Melanocyte of skin (primary cell): Measurements from ENCODE around the gene BRPF1. TPM values are rescaled to one million over a fixed set of nuclear protein-coding genes. Genes with fewer than 3 reads are reported as not detected.

Experiments used
- total RNA-seq, 2 donors: library from RNA; depleted of rRNA; stranded (reverse); fragments of >200 nt; gene quantifications; 2 replicates each; pipeline ENCODE4 v1.2.3, GENCODE V29; 2012

The BRPF1 gene, protein sequence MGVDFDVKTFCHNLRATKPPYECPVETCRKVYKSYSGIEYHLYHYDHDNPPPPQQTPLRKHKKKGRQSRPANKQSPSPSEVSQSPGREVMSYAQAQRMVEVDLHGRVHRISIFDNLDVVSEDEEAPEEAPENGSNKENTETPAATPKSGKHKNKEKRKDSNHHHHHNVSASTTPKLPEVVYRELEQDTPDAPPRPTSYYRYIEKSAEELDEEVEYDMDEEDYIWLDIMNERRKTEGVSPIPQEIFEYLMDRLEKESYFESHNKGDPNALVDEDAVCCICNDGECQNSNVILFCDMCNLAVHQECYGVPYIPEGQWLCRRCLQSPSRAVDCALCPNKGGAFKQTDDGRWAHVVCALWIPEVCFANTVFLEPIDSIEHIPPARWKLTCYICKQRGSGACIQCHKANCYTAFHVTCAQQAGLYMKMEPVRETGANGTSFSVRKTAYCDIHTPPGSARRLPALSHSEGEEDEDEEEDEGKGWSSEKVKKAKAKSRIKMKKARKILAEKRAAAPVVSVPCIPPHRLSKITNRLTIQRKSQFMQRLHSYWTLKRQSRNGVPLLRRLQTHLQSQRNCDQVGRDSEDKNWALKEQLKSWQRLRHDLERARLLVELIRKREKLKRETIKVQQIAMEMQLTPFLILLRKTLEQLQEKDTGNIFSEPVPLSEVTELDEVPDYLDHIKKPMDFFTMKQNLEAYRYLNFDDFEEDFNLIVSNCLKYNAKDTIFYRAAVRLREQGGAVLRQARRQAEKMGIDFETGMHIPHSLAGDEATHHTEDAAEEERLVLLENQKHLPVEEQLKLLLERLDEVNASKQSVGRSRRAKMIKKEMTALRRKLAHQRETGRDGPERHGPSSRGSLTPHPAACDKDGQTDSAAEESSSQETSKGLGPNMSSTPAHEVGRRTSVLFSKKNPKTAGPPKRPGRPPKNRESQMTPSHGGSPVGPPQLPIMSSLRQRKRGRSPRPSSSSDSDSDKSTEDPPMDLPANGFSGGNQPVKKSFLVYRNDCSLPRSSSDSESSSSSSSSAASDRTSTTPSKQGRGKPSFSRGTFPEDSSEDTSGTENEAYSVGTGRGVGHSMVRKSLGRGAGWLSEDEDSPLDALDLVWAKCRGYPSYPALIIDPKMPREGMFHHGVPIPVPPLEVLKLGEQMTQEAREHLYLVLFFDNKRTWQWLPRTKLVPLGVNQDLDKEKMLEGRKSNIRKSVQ (N-terminal part only)
- total RNA-seq: 10 to 100 TPM; 14.1 to 19.6 TPM

DNA sequence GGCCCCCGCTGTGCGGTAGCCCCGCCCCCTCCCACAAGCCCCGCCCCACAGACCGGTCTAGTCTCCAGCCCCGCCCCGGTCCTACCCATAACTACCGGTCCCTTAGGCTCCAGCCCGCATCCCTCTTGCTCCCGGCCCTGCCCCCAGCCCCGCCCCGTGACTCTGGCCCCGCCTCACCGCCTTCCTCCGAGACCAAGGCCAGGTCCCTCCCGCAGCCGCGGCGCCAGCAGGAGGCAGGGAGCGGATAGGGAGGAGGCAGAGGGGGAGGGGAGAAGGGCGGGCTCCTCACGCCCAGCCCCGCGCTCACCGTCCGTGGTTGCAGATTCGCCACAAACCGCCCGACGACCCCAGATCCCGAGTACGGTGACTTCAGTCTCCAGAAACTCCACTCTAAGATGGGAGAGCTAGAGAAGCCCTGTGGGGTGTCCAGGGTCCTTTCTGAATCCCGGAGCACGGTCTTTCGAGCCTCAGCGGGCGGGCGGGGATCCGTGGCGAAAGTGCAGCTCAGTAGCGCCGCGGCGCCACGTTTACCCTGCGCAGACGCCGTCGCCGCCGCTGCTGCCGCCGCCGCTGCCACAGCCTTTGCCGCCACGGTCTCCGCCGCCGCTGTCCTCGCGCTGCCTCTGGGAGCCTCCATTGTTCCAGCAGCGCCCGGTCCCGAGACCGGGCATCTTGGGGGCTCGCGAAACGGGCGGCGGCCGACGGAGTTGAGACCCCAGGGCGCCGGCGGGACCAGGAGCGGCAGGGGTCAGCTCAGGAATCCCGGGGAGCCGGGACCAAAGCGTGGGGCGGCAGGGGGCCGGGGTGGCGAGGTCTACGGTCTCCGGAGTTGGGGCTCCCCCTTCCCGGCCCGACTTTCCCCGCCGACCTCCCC, at the start of gene BRPF1:
BRPF1 (plus strand) TSS at position 530 of the 874 bp plus-strand sequence. CDS start 2,406 bp downstream, outside the sequence.

DNA sequence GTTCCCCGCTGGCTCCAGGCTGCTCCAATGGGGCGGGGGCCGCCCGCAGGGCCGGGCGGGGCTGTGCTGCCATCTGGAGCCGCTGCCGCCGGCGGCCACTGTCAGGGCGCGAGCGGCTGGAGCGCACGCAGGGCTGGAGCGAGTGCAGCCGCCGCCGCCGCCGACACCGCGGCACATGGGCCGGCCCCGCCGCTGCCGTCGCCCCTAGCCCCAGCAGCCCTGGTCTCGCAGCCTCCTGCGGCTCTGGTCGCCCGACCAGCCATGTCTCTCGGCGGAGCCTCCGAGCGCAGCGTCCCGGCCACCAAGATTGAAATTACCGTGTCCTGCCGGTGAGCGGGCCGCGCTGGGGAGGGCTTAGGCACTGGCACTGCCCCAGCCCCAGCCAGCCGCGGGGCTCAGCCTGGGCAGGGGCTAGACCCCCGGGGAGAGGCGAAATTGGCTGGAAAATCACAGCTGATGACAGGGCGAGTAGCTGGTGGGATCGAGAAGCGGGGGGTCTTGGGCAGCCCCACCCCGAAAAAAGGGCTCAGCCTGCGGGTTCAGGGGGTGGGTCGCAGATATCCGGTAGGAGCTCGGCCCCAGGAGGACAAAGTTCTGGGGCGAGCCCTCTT, 27.7 kb upstream of the BRPF1 start, which contains the start of gene CPNE9:
CPNE9 (plus strand) TSS at position 98 of the 611 bp plus-strand sequence; CDS start at position 262, 164 bp downstream.

DNA sequence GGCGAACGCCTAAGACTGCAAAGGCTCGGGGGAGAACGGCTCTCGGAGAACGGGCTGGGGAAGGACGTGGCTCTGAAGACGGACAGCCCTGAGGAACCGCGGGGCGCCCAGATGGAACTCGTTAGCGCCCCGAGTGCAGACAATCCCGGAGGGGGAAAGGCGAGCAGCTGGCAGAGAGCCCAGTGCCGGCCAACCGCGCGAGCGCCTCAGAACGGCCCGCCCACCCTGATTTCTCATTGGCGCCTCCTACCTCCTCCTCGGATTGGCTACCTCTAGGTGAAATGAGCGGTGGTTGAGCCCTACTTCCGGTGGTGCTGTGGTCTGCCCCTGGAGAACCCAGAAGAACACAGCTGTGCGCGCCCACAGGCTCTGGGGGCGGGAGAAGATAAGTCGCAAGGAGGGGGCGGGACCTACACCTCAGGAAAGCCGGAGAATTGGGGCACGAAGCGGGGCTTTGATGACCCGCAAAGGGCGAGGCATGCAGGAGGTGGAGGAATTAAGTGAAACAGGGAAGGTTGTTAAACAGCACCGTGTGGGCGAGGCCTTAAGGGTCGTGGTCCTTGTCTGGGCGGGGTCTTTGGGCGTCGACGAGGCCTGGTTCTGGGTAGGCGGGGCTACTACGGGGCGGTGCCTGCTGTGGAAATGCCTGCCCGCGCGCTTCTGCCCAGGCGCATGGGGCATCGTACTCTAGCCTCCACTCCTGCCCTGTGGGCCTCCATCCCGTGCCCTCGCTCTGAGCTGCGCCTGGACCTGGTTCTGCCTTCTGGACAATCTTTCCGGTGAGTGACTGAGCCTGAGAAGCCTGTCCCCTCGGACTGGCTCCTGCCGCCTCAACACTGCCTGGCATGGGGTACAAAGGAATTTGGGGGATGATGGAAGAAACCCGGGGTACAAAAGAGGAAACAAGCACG, 18.4 kb downstream of the BRPF1 start, which contains the start of gene OGG1:
OGG1 (plus strand) TSS at position 308 of the 911 bp plus-strand sequence; CDS start at position 643, 335 bp downstream.

DNA sequence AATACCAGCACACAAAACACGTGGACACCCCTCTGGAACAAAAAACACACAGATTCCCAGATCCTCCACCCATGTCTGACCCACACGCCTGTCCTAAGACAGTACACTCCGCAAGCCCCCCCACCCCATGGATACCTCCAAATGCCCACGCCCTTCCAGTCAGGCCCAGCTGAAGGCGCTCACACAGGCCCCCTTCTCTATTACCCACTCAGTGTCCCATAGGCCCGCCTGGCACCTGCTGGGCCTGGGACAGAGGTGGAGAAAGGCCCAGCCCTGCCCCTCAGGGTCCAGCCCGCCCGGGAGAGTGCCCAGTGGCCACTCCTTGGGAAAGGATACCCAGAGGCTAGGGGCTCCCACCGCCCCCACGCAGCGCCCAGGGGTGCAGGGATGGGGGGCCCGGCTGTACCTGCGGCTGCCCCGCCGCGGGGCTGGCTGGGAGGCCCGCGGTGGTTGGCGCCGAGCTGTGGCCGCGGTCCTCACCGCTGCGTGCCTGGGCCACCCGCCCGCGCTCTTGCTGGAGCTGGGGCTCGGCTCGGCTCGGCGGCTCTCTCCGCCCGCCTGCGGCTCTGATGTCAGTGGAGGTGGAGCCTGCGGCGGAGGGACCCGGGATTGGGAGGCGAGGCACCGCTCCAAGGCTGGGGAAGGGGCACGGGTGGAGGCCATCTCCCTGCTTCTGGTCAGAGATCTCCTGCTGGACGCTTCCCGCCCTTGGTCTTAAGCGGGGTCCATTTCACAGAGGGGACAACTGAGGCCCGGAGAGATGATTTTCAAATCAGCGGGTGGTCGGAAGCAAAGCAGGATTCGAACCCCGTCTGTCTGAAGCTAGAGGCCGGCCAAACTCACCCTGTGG, 38.1 kb downstream of the BRPF1 start, which contains the start of gene CAMK1:
CAMK1 (minus strand) TSS at position 522 of the 850 bp plus-strand sequence. CDS start 2,198 bp downstream, outside the sequence.

DNA sequence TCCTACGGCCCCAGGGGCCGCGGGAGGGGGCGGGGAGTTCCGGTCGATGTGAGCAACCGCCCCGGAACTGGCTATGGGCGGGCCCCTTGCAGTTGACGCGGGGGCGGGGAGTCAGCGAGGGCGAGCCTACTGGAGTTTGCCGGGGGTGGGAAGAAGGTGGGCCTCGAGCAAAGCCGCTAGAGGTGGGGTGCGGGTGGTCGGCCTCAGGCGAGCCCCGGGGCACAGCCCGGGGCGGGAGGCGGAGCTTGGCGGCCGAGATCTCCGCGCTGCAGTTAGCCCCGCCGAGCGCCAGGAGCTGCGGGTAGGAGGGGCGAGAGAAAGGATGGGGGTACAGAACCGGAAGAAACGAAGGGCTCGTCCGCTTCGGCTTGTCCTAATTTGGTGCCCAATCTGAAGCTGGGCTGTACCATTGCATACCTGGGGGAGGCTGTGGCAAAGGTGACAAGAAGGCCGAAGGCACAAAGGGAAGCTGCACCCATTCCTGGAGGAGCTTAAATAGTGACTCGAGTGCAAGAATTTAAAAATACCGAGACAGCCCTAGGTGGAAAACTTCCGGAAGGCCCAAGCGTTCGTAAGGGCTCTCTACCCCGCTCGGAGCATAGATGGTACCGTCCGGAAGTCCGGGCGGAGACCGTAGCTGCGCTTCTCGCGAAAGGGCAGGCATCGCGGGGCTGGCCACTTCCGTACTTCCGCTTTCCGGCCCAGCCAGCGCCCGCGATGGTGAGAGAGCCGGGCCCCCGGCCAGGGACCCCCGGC, 61.0 kb downstream of the BRPF1 start, which contains the start of the genes ARPC4 and TADA3:
ARPC4 (plus strand) TSS at position 678 of the 756 bp plus-strand sequence; CDS start at position 718, 40 bp downstream.
TADA3 (minus strand) TSS at position 69 of the 756 bp plus-strand sequence. CDS start 1,007 bp downstream, outside the sequence.

Other genes starting within 250 kb of the BRPF1 start
- not detected for gene LHFPL4, start 177.9 kb upstream of the BRPF1 start, total RNA-seq
- gene MTMR14, start 82.2 kb upstream of the BRPF1 start, total RNA-seq: 10 to 100 TPM; 46.5 to 50.6 TPM
- not detected for gene CPNE9, start 27.9 kb upstream of the BRPF1 start, total RNA-seq
- gene OGG1, start 18.2 kb downstream of the BRPF1 start, total RNA-seq: 10 to 100 TPM; 12.7 to 19.3 TPM
- 10 to 100 TPM; 11.0 to 12.0 TPM for gene CAMK1, start 38.2 kb downstream of the BRPF1 start, total RNA-seq
- 10 to 100 TPM; 52.6 to 58.8 TPM for gene TADA3, start 60.7 kb downstream of the BRPF1 start, total RNA-seq
- 100 to 1,000 TPM; 248 to 332 TPM for gene ARPC4, start 61.3 kb downstream of the BRPF1 start, total RNA-seq
- 10 to 100 TPM in 1 of 2 donors, 1 to 10 TPM in 1; 5.3 to 13.1 TPM for gene TTLL3, start 78.5 kb downstream of the BRPF1 start, total RNA-seq
- 10 to 100 TPM; 29.9 to 47.0 TPM for gene RPUSD3, start 112.3 kb downstream of the BRPF1 start, total RNA-seq
- gene CIDEC, start 148.5 kb downstream of the BRPF1 start, total RNA-seq: not detected
- 10 to 100 TPM; 41.6 to 51.0 TPM for gene JAGN1, start 158.9 kb downstream of the BRPF1 start, total RNA-seq
- gene IL17RE, start 171.1 kb downstream of the BRPF1 start, total RNA-seq: 1 to 10 TPM; 1.0 to 1.3 TPM
- gene IL17RC, start 185.4 kb downstream of the BRPF1 start, total RNA-seq: 10 to 100 TPM; 42.3 to 42.7 TPM
- gene CRELD1, start 202.1 kb downstream of the BRPF1 start, total RNA-seq: 10 to 100 TPM; 15.5 to 16.0 TPM
- gene PRRT3, start 220.7 kb downstream of the BRPF1 start, total RNA-seq: 1 to 10 TPM in 1 of 2 donors, under 1 TPM in 1; 1.00 to 4.5 TPM